Mesodermal cell (in vitro differentiated cells): ENCODE data around the gene DUSP10.

Experiments
- H3K27ac ChIP-seq: 2 replicates; pipeline ENCODE4 v1.7.0; 2013; ENCODE audit warnings: mild to moderate bottlenecking, low read depth, low read length, moderate library complexity; ENCODE audit not compliant: severe bottlenecking
- H3K36me3 ChIP-seq: 2 replicates; pipeline ENCODE4 v1.7.1; 2013; ENCODE audit warnings: mild to moderate bottlenecking, low read length, moderate library complexity; ENCODE audit not compliant: control insufficient read depth, insufficient read depth
- H3K4me1 ChIP-seq: one replicate; pipeline ENCODE4 v1.7.1; 2013; ENCODE audit warnings: mild to moderate bottlenecking, low read length; ENCODE audit not compliant: insufficient read depth, control insufficient read depth, poor library complexity, severe bottlenecking
- H3K4me3 ChIP-seq: 2 replicates; pipeline ENCODE4 v1.7.0; 2013; ENCODE audit warnings: low read length, control low read depth, mild to moderate bottlenecking; ENCODE audit not compliant: insufficient read depth, poor library complexity, severe bottlenecking; ENCODE audit errors: extremely low read depth
- H3K9me3 ChIP-seq: 2 replicates; pipeline ENCODE4 v1.7.1; 2013; ENCODE audit warnings: mild to moderate bottlenecking, low read length, moderate library complexity; ENCODE audit not compliant: control insufficient read depth
- WGBS, 2 experiments: methylation state at CpG; one replicate each; pipeline ENCODE4 v1.1.5; 2013; ENCODE audit warnings: missing lambda C conversion rate in 2 of 2; ENCODE audit not compliant: insufficient coverage in 2 of 2; 5-methylcytosine and 5-hydroxymethylcytosine counted together

The DUSP10 gene

DNA sequence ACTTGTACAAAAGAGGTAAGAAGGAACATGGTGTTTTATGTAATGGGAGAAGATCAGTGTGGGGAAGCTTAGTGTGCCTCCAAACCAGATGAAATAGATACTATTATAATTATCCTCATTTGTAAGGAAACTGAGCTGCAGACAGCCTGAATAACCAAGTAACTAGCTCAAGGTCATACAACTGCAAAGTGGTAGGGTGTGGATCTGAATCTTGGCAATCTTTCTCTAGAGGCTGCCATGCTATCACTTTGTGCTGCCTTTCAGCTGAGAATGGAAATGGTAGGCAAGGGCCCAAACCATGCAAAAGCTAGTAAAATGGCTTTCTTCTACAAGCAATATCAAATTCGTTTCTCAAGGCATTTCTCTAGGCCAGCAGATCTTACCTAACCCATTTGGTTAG is 51.0 kb downstream of the DUSP10 start:
- WGBS, 2 experiments: 86% methylated on average over 1 of the region's 1 CpG; no CpG with 5 or more reads in 1 of the 2 experiments
- Histone ChIP-seq H3K27ac (no peak overlapping the region), H3K4me3 (no peak overlapping the region), H3K9me3 (peaks cover 6% of the 10 kb centered on the region), H3K36me3 (no peaks in the 10 kb centered on the region), H3K4me1 (no peaks in the 10 kb centered on the region)

DNA sequence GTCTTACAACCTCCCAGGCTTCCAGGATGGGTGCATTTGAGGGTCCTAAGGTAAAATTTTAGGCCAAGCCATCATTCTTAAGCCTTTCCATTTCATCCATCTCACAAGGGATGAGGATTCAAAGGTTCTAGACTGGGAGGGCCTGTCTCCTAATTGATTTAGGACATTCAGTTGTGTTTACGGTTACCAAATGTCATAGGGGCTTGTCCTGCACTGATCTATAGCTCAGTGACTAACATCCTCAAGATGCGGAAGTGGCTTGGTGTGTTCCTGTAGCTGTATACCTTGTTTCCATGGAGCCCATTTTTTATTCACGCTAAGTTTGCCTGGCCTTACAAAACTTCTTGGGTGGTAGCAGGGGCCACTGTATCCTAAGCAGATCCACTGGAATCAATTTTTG is 52.8 kb downstream of the DUSP10 start:
- H3K27ac ChIP-seq: no peak overlapping the region
- WGBS, 2 experiments: 97 to 98% methylated on average over 3 of the region's 3 CpGs

DNA sequence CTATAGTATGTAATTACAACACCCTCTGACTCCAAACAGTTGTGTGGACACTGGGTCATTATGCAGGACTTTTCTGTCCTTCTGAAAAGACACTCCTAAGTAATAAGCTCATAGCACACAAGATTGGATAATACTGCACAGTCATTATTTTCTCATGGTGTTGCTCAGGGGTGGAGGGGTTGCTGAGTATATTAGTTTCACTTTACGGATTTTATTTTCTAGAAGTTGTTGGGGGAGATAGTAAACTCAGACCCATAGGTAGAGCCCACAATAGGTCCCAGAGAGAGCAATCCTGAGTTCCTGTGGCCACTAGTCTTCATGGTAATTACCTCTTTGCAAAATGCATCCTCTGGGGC is 53.4 kb downstream of the DUSP10 start:
- Histone ChIP-seq H3K4me1 (no peaks in the 10 kb centered on the region), H3K36me3 (no peaks in the 10 kb centered on the region), H3K9me3 (peaks cover under 1% of the 10 kb centered on the region), H3K4me3 (no peak overlapping the region), H3K27ac (no peak overlapping the region)
- no CpG with 5 or more reads among the region's 1 CpG for WGBS, 2 experiments

More for the DNA sequence above, 52.8 kb downstream of the DUSP10 start:
- Histone ChIP-seq H3K9me3 (peaks cover 6% of the 10 kb centered on the region), H3K4me3 (no peak overlapping the region), H3K4me1 (no peaks in the 10 kb centered on the region), H3K36me3 (no peaks in the 10 kb centered on the region)

DNA sequence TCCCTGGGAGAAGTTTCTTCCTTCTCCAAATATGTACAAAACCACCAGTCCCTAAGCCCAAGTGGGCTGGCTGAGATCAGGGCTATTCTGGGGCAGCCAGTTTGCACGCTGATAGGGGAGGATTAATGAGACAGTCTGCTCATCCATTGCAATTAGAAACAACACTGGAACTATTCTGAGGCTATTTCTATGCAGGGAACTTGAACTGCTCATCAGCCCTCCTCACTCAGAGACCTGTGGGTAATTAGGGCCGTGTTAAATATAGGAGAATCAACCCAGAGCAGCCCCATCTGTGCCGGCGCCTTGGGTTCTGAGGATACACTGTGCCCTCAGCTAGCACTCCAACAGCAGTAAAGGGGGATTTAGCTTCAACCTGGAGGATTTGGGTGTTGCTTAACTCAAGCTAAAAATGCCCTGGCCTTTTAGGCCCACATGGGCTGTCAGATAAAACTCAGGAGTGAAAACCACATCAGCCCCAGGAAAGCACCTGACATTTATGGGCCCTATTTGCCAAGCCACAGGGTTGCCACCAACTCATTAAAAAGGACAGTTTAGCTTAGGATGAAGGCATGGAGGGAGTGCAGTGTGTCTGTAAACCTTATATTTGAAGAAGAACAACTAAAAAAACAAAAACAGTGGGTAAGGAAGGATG is 53.9 kb downstream of the DUSP10 start:
- Histone ChIP-seq H3K4me3 (no peak overlapping the region), H3K36me3 (no peaks in the 10 kb centered on the region), H3K27ac (no peak overlapping the region), H3K9me3 (no peaks in the 10 kb centered on the region), H3K4me1 (no peaks in the 10 kb centered on the region)
- 100% methylated on average over 3 of the region's 4 CpGs; no CpG with 5 or more reads in 1 of the 2 experiments for WGBS, 2 experiments

DNA sequence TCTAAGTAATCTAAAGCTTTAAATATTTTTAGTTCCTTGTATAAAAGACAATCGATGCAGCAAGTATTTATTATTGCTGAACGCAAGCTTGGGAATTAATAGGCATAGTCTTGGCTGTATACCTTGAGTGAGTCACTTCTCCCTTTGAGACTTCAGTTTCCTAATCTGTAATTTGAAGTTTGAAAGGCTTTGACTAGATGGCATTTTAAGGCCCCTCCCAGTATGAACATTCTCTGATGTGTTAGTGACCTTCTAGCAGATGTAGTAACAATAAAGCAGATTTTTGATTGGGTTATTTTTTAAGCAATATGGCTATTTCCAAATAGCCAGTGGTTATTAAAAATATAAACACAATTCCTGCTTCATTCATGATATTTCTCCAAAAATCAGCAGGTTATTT is 58.2 kb downstream of the DUSP10 start:
- H3K27ac ChIP-seq: no peak overlapping the region
- WGBS, 2 experiments: 92% methylated on average over 2 of the region's 2 CpGs; no CpG with 5 or more reads in 1 of the 2 experiments

DNA sequence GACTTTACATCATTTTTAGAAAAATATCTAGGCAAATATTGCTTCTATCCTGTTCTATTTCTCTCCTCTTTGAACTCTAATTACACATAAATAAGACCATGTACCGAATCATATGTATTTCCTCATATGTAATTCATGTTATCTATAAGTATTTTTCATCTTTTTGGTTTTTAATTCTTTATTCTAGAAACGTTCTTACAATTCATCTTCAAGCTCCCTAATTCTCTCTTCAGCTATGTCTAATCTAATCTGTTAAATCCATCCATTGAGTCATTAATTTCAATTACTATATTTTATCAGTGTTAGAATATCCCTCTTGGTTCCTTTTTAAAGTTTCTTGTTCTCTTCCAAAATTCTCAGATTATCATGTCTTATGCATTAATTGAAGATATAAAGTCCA is 61.8 kb downstream of the DUSP10 start:
- Histone ChIP-seq H3K27ac (no peak overlapping the region), H3K4me3 (no peak overlapping the region), H3K4me1 (no peaks in the 10 kb centered on the region), H3K9me3 (peaks cover 12% of the 10 kb centered on the region), H3K36me3 (no peaks in the 10 kb centered on the region)
- WGBS, 2 experiments: no CpG with 5 or more reads among the region's 2 CpGs

More for the DNA sequence above, 58.2 kb downstream of the DUSP10 start:
- Histone ChIP-seq H3K4me3 (no peak overlapping the region), H3K9me3 (peaks cover 12% of the 10 kb centered on the region), H3K36me3 (no peaks in the 10 kb centered on the region), H3K4me1 (no peaks in the 10 kb centered on the region)

DNA sequence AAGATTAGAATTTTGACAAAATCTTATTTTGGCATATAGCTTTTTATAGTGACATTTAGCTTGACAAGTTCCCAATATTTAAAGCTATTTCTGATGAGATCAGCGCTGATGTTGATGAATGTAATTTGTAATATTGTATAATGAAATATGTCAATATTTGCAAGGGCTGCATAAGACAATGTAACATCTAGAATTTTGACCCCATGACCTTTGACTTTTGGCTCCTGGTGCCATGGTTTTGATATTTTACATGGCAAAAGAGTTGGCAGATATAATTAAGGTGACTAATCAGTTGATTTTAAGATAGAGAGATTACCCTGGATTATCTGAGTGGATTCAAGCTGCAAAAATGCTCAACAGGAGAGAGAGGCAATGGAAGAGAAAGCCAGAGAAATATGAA is 63.9 kb downstream of the DUSP10 start:
- Histone ChIP-seq H3K9me3 (peaks cover 12% of the 10 kb centered on the region), H3K36me3 (no peaks in the 10 kb centered on the region), H3K4me1 (no peaks in the 10 kb centered on the region), H3K4me3 (no peak overlapping the region), H3K27ac (no peak overlapping the region)
- WGBS, 2 experiments: no CpG with 5 or more reads among the region's 1 CpG

DNA sequence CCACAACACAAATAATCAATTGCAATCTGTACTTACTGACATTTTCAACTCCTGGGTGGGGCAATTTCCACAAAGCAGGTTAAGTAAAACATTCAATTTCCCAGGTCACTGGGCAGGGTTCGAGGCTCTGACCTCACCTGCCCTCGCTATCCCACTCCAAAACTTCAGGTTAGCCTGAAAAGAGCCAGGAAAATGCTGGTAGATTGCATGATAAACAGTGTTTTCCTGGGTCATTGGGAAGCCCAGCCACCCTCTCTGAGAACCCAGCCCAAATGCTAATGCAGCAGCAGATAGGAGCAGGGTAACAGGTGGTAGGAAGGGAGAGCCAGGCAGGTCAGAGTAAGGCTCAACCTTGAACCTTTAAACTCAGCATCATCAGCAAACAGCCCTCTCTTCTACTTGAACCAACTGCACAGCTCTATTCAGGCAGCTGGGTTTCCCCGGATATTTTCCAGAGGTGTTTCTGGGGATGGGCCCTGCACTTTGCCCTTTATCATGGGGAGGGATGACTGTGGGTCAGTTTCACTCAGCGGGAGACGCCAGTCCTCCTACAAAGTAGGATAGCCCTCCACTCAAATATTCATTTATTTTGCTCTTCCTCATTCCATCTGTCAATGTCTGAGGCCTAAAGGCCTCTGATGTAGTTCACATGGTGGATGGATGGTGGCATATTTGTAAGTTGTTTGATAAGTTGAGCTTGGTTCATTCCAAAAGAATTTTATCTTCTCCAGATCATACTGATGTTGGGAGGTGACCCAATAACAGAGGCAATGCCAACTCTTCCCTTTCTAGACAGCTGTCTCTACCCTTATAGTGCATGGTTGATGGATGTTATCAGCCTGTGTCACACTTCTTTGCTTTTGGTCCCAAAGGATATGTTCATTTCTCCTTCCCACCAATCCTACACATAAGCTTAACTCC is 65.7 kb downstream of the DUSP10 start:
- 100% methylated on average over 1 of the region's 5 CpGs for WGBS, 2 experiments
- no peak overlapping the region for H3K27ac ChIP-seq
- no peaks in the 10 kb centered on the region for H3K4me1 ChIP-seq
- peaks cover 12% of the 10 kb centered on the region for H3K9me3 ChIP-seq
- no peaks in the 10 kb centered on the region for H3K36me3 ChIP-seq
- H3K4me3 ChIP-seq: no peak overlapping the region

DNA sequence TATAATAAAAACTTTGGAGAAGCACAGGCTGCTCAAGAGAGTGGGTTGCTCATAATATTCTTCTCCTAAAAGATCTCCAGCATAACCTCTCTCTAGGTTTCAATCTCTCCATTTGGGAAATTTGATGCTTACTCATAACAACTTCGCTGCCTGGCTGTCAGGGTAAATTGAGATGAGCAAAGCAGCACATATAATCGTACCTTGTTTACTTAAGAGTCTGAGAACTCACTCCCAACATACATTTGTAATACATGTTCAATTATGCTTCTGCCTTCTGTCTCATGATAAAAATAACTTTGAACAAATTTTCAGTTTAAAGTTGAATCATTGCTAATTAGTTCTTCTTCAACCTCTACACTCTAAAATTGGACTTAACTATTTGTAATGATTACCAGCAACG is 68.9 kb downstream of the DUSP10 start:
- Histone ChIP-seq H3K4me3 (no peak overlapping the region), H3K9me3 (no peaks in the 10 kb centered on the region), H3K27ac (no peak overlapping the region), H3K36me3 (no peaks in the 10 kb centered on the region), H3K4me1 (no peaks in the 10 kb centered on the region)
- WGBS, 2 experiments: no CpG with 5 or more reads among the region's 3 CpGs

DNA sequence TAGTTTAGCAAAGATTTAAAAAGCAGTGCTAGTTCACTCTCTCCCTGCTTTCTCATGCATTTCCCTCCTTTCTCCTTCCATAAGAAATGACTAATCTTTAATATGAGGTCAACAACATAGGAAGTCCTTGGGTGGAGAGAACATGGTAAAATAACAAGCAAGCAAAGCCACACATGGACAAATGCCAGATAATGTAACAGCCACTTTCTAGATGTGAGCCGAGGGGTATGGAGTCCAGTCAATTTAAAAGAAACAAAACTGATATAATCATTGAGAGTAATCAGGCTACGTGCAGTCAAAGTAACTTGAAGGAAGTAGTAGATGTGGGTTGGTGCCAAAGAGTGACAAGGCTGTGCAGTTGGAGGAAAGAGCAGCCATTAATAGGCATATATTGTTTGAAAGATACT is 69.6 kb downstream of the DUSP10 start:
- WGBS, 2 experiments: 83 to 100% methylated on average over 1 to 2 of the region's 2 CpGs
- H3K9me3 ChIP-seq: no peaks in the 10 kb centered on the region

DNA sequence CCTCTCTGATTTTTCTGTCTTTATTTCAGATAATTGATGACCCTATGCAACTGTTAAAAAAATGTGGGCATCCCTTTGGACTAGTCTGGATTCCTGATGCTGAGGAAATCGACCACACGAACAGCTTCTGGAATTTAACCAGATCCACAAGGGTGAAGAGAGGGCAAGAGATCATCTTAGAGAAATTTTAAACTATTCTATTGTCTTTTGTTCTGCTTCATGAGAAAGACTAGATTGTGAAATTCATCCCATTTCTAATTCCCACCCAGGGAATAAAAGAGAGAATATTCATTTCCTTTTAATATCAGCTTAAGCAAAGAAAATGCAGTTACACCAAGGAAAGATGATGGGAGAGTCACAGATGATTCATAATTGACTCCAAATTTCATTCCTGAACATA is 71.8 kb downstream of the DUSP10 start:
- 92 to 100% methylated on average over 1 to 2 of the region's 2 CpGs for WGBS, 2 experiments
- H3K36me3 ChIP-seq: no peaks in the 10 kb centered on the region
- no peak overlapping the region for H3K27ac ChIP-seq
- peaks cover 10% of the 10 kb centered on the region for H3K4me1 ChIP-seq
- no peaks in the 10 kb centered on the region for H3K9me3 ChIP-seq
- H3K4me3 ChIP-seq: no peak overlapping the region

More for the DNA sequence above, 69.6 kb downstream of the DUSP10 start:
- Histone ChIP-seq H3K4me1 (peaks cover 6% of the 10 kb centered on the region), H3K4me3 (no peak overlapping the region), H3K27ac (no peak overlapping the region), H3K36me3 (no peaks in the 10 kb centered on the region)
